ENCODE measurements around the gene CX3CR1. TPM values are rescaled to one million over a fixed set of nuclear protein-coding genes. Genes with fewer than 3 reads are reported as not detected.
A peak's percentile ranks its signal among the peaks of the same experiment; 100 is the strongest.

Gene CX3CR1
- total and polyA plus RNA-seq, 9 of the 15 experiments (the other 6 are each of a cell fraction or from before 2014, with no cell fraction given) = 0.03 to 0.21 TPM; not detected in 7

DNA sequence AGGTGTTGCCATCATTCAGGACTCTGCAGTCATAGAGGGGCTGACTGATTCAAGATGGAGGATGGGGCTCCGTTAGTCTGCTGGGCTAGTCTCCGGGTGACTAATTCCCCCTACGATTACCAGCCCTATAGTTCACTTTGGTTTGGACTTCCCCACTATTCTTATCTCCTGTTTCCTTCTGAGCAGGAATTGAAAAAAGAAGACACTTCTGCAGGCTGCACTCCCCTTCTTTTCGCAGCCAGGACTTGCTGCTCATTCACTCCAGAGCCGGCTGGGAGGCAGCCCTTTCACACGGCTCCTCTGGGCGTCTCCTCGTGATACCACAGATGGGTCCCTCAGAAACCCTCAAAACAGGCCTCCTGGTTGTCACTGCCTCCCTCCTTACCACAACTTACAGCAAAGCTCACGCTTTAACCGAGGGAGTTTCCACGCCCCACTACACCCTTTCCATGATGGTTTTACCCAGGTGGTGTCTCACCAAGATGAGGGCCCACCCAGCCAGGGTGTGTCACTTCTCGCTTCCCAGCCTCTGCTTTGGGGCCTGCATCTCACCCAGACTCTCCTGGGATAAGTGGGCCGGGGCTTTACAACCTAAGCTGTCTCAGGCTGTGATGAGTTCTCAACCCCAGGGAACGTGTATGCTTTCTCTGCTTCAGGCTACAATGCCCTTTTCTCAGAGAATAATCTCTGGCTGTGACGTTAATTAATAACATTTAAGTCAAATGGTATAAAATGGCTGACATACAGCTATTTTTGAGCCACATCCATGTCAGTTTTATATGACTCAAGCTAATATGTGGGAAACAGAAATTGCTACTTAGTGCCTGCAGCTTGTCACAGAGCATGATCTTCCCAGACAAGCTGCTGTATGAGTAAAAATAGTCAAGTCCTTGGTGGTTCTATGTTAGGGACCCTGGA is 11.9 kb downstream of the CX3CR1 start (continued):
- TF ChIP-seq SAP30 (IDR thresholded peaks at IDR 0.05; ENCODE audit: borderline replicate concordance, insufficient read depth, low read depth, low read length, poor library complexity, severe bottlenecking) (no peak), NR3C1 (CRISPR knock-in tag; IDR thresholded peaks at IDR 0.05) (no peak), MAFG (tag; conservative IDR thresholded peaks at IDR 0.05) (no peak), KDM1A (IDR thresholded peaks at IDR 0.05) (no peak), RAD21 (CRISPR knock-in tag; conservative IDR thresholded peaks at IDR 0.05 in 1 of 2, IDR thresholded peaks at IDR 0.05 in 1 of 2) (peak in 1 of 2 experiments; percentile 27; a peak in 1 of 4 replicates), TAL1 (IDR thresholded peaks at IDR 0.05) (no peak), JUNB (CRISPR knock-in tag; conservative IDR thresholded peaks at IDR 0.05) (peak; percentile 34; the same call in 1 of the 2 replicates), DNMT1 (IDR thresholded peaks at IDR 0.05) (no peak), ZNF41 (CRISPR knock-in tag; conservative IDR thresholded peaks at IDR 0.05) (no peak), ZKSCAN8 (CRISPR knock-in tag; IDR thresholded peaks at IDR 0.05) (no peak), TBL1XR1 (IDR thresholded peaks at IDR 0.05; ENCODE audit: low read length in 2 of 2) (no peak), CREB1 (IDR thresholded peaks at IDR 0.05) (no peak), CREB1 (CRISPR knock-in tag; IDR thresholded peaks at IDR 0.05) (no peak)
- TF ChIP-seq, protein P1, sequence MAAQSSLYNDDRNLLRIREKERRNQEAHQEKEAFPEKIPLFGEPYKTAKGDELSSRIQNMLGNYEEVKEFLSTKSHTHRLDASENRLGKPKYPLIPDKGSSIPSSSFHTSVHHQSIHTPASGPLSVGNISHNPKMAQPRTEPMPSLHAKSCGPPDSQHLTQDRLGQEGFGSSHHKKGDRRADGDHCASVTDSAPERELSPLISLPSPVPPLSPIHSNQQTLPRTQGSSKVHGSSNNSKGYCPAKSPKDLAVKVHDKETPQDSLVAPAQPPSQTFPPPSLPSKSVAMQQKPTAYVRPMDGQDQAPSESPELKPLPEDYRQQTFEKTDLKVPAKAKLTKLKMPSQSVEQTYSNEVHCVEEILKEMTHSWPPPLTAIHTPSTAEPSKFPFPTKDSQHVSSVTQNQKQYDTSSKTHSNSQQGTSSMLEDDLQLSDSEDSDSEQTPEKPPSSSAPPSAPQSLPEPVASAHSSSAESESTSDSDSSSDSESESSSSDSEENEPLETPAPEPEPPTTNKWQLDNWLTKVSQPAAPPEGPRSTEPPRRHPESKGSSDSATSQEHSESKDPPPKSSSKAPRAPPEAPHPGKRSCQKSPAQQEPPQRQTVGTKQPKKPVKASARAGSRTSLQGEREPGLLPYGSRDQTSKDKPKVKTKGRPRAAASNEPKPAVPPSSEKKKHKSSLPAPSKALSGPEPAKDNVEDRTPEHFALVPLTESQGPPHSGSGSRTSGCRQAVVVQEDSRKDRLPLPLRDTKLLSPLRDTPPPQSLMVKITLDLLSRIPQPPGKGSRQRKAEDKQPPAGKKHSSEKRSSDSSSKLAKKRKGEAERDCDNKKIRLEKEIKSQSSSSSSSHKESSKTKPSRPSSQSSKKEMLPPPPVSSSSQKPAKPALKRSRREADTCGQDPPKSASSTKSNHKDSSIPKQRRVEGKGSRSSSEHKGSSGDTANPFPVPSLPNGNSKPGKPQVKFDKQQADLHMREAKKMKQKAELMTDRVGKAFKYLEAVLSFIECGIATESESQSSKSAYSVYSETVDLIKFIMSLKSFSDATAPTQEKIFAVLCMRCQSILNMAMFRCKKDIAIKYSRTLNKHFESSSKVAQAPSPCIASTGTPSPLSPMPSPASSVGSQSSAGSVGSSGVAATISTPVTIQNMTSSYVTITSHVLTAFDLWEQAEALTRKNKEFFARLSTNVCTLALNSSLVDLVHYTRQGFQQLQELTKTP (IDR thresholded peaks at IDR 0.05; ENCODE audit: low read depth in 1 of 2, partially characterized antibody in 2 of 2) = no peak
- TF ChIP-seq, protein P2, sequence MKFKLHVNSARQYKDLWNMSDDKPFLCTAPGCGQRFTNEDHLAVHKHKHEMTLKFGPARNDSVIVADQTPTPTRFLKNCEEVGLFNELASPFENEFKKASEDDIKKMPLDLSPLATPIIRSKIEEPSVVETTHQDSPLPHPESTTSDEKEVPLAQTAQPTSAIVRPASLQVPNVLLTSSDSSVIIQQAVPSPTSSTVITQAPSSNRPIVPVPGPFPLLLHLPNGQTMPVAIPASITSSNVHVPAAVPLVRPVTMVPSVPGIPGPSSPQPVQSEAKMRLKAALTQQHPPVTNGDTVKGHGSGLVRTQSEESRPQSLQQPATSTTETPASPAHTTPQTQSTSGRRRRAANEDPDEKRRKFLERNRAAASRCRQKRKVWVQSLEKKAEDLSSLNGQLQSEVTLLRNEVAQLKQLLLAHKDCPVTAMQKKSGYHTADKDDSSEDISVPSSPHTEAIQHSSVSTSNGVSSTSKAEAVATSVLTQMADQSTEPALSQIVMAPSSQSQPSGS (CRISPR knock-in tag; IDR thresholded peaks at IDR 0.05) = no peak
- TF ChIP-seq, protein P3, sequence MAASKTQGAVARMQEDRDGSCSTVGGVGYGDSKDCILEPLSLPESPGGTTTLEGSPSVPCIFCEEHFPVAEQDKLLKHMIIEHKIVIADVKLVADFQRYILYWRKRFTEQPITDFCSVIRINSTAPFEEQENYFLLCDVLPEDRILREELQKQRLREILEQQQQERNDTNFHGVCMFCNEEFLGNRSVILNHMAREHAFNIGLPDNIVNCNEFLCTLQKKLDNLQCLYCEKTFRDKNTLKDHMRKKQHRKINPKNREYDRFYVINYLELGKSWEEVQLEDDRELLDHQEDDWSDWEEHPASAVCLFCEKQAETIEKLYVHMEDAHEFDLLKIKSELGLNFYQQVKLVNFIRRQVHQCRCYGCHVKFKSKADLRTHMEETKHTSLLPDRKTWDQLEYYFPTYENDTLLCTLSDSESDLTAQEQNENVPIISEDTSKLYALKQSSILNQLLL (CRISPR knock-in tag; IDR thresholded peaks at IDR 0.05; ENCODE audit: borderline replicate concordance) = no peak
- TF ChIP-seq, protein P4, sequence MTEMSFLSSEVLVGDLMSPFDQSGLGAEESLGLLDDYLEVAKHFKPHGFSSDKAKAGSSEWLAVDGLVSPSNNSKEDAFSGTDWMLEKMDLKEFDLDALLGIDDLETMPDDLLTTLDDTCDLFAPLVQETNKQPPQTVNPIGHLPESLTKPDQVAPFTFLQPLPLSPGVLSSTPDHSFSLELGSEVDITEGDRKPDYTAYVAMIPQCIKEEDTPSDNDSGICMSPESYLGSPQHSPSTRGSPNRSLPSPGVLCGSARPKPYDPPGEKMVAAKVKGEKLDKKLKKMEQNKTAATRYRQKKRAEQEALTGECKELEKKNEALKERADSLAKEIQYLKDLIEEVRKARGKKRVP (CRISPR knock-in tag; IDR thresholded peaks at IDR 0.05) = no peak; the same call in 1 of the 2 replicates
- TF ChIP-seq, protein P5, sequence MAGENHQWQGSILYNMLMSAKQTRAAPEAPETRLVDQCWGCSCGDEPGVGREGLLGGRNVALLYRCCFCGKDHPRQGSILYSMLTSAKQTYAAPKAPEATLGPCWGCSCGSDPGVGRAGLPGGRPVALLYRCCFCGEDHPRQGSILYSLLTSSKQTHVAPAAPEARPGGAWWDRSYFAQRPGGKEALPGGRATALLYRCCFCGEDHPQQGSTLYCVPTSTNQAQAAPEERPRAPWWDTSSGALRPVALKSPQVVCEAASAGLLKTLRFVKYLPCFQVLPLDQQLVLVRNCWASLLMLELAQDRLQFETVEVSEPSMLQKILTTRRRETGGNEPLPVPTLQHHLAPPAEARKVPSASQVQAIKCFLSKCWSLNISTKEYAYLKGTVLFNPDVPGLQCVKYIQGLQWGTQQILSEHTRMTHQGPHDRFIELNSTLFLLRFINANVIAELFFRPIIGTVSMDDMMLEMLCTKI (IDR thresholded peaks at IDR 0.05; ENCODE audit: partially characterized antibody) = no peak
